ENCODE data around the gene WIPF2.

DNA sequence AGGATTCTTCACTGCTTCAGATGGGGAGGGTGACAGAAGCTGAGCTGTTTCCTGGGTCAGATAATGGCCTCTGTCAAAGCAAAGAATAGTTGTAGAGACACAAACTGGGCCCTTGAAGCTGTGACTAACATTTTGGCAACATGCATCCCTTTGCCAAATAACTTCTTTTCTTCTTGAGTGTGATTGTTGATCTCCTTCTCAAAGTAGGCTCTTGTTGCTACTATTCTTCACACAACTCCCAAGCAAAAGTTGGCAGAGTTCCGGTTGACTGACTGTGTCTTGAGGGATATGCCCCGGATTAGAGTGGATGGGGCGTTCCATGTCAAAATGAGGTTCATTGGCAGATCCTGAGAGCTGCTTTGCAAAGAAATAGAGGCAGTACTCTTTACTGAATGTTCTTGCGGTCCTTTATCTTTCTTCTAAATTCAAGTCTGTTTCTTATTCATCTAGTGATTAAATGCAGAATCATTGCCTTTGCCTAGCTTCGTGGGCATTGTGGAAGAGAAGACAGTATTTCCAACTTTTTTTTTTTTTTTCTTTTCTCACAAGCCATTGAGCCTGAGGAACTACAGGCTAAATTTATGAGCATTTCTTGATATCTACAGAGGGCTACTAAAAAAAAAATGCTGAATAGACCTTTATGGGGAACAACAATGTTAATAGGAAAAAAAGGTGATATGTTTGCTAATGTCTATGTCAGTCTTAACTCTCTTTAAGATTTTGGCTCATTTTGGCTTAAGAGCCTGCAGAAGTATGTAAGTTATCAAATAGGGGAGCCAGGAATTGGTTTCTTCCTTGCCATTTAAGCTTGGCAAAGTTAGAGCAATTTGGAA is 5.8 kb downstream of the WIPF2 start:
- TF ChIP-seq POLR2AphosphoS5 (IDR thresholded peaks at IDR 0.05; ENCODE audit: low read depth, low read length) (no peak), TAF1 (IDR thresholded peaks at IDR 0.05; ENCODE audit: borderline replicate concordance, insufficient read depth, low read length) (no peak)

Measured in PFSK-1 (cell line).